D721Med (cell line): Measurements from ENCODE around the gene FLT1.

Experiments used
- DNase-seq: peaks from one replicate; pipeline ENCODE4 v3.0.0; 2011; ENCODE audit warnings: low spot score; ENCODE audit not compliant: insufficient read length
- FAIRE-seq: peaks from 2 replicates; lab custom pipeline; 2011; peaks lifted over from hg19 to GRCh38; lab: Jason Lieb, UNC
- CTCF ChIP-seq: IDR thresholded peaks from 2 replicates; pipeline ENCODE4 v1.5.1; 2012; ENCODE audit warnings: mild to moderate bottlenecking, control low read depth; ENCODE audit not compliant: insufficient read depth; ENCODE audit errors: missing control alignments

The FLT1 gene

GRCh38 chr13:28452755-28453154, 42.2 kb downstream of the FLT1 start:
- TF ChIP-seq CTCF, result no peak
- FAIRE-seq (no peak), DNase-seq (no peak)

GRCh38 chr13:28451482-28452217, 43.3 kb downstream of the FLT1 start:
- TF ChIP-seq CTCF, result no peak
- DNase-seq, result no peak
- no peak for FAIRE-seq

GRCh38 chr13:28449826-28450773, 44.8 kb downstream of the FLT1 start:
- DNase-seq (no peak), FAIRE-seq (no peak)
- no peak for TF ChIP-seq CTCF

- DNase-seq (no peak), FAIRE-seq (no peak)
- TF ChIP-seq CTCF, result no peak
Observed at GRCh38 chr13:28448651-28449358, 46.1 kb downstream of the FLT1 start.

GRCh38 chr13:28447989-28448388, 46.9 kb downstream of the FLT1 start:
- FAIRE-seq (no peak), DNase-seq (no peak)
- TF ChIP-seq CTCF, result no peak

GRCh38 chr13:28447206-28447605, 47.7 kb downstream of the FLT1 start:
- no peak for FAIRE-seq
- no peak for DNase-seq
- TF ChIP-seq CTCF, result no peak
